Lung microvascular endothelial cell (primary cell): ENCODE measurements around the gene TAP2. TPM values are rescaled to one million over a fixed set of nuclear protein-coding genes. Genes with fewer than 3 reads are reported as not detected.
A peak's percentile ranks its signal among the peaks of the same experiment; 100 is the strongest.

Experiments
- DNase-seq, 2 donors: peaks; one replicate each; pipeline versions ENCODE4 v3.0.0 to v3.0.0-alpha.2; 2010; ENCODE audit warnings: low read depth in 2 of 2
- total RNA-seq: library from RNA; depleted of rRNA; stranded (reverse); fragments of >200 nt; gene quantifications from 2 replicates; pipeline ENCODE4 v1.2.1, GENCODE V29; 2014

The TAP2 gene
- total RNA-seq, 1 donor from 2014 or later, result 30.4 TPM

GRCh38 chr6:32854376-32855178 is 16.0 kb upstream of the TAP2 start:
- DNase-seq, result peak; percentile 69 to 76

- peak; percentile 95 to 96 for DNase-seq
Measured at GRCh38 chr6:32853541-32854375, 15.2 kb upstream of the TAP2 start, which contains the start of the genes PSMB9 and TAP1. Gene PSMB9 (plus strand): TSS chr6:32854192. CDS start chr6:32854230, 38 bp downstream. Gene TAP1 (minus strand): TSS chr6:32853704. CDS start chr6:32853636, 68 bp downstream.

GRCh38 chr6:32852844-32853540 is 14.5 kb upstream of the TAP2 start:
- peak; percentile 54 to 56 for DNase-seq

GRCh38 chr6:32852018-32852843 is 13.7 kb upstream of the TAP2 start:
- peak in 1 of 2 donors; percentile 3 for DNase-seq

GRCh38 chr6:32851025-32851424 is 12.5 kb upstream of the TAP2 start:
- DNase-seq, result no peak

GRCh38 chr6:32849126-32849525 is 10.6 kb upstream of the TAP2 start:
- DNase-seq, result no peak

GRCh38 chr6:32847795-32848194 is 9.3 kb upstream of the TAP2 start:
- DNase-seq, result no peak

- DNase-seq, result no peak
Measured at GRCh38 chr6:32847004-32847403, 8.5 kb upstream of the TAP2 start.

GRCh38 chr6:32845384-32845884 is 6.9 kb upstream of the TAP2 start:
- DNase-seq, result no peak

- no peak for DNase-seq
Measured at GRCh38 chr6:32844839-32845383, 6.4 kb upstream of the TAP2 start.

- DNase-seq, result peak; percentile 95
Measured at GRCh38 chr6:32843979-32844838, 5.7 kb upstream of the TAP2 start, which contains the start of gene PSMB8. Gene PSMB8 (minus strand): TSS chr6:32844047. CDS start chr6:32843996, 51 bp downstream.

GRCh38 chr6:32843331-32843978 is 4.9 kb upstream of the TAP2 start:
- peak; percentile 6 to 7 for DNase-seq

- no peak for DNase-seq
Measured at GRCh38 chr6:32842690-32843089, 4.2 kb upstream of the TAP2 start.

- no peak for DNase-seq
Measured at GRCh38 chr6:32842021-32842650, 3.6 kb upstream of the TAP2 start.

- DNase-seq, result no peak
Measured at GRCh38 chr6:32840604-32841246, 2.2 kb upstream of the TAP2 start.

- no peak for DNase-seq
Measured at GRCh38 chr6:32839356-32839755, 817 bp upstream of the TAP2 start.

GRCh38 chr6:32837651-32838113 is 857 bp downstream of the TAP2 start:
- peak in 1 of 2 donors; percentile 31 for DNase-seq

- DNase-seq, result no peak
Measured at GRCh38 chr6:32836873-32837272, 1.7 kb downstream of the TAP2 start.
